RWPE2 (cell line): ENCODE results near the gene MAMLD1.

Experiments
- ATAC-seq: fragments of 200-7000 bp; cut with Tn5 transposase; 3 replicates; pipeline ENCODE4 v1.9.1; 2021; ENCODE audit warnings: low read depth
- DNase-seq: peaks from one replicate; pipeline ENCODE4 v3.0.0-alpha.2; 2020; ENCODE audit warnings: low spot score
- H3K27ac ChIP-seq: fragments of 450-650 bp; 2 replicates; pipeline ENCODE4 v1.5.1; 2017; ENCODE audit warnings: mild to moderate bottlenecking; ENCODE audit not compliant: poor library complexity, severe bottlenecking
- H3K27me3 ChIP-seq: fragments of 250-450 bp; sonication (Bioruptor Pico); 2 replicates; pipeline ENCODE4 v1.5.1; 2021; ENCODE audit warnings: mild to moderate bottlenecking, moderate library complexity; ENCODE audit not compliant: insufficient read depth, poor library complexity, severe bottlenecking
- H3K36me3 ChIP-seq: fragments of 250-450 bp; sonication (Bioruptor Pico); 2 replicates; pipeline ENCODE4 v1.5.1; 2020; ENCODE audit warnings: low read depth, mild to moderate bottlenecking, moderate library complexity
- H3K4me1 ChIP-seq: fragments of 250-450 bp; sonication (Bioruptor Pico); 2 replicates; pipeline ENCODE4 v1.5.1; 2021; ENCODE audit warnings: mild to moderate bottlenecking, moderate library complexity; ENCODE audit not compliant: insufficient read depth, poor library complexity, severe bottlenecking
- H3K4me3 ChIP-seq: fragments of 250-450 bp; sonication (Bioruptor Pico); 2 replicates; pipeline ENCODE4 v1.5.1; 2021; ENCODE audit warnings: mild to moderate bottlenecking, moderate library complexity; ENCODE audit not compliant: severe bottlenecking
- H3K9me3 ChIP-seq: fragments of 250-450 bp; sonication (Bioruptor Pico); 2 replicates; pipeline ENCODE4 v1.5.1; 2021; ENCODE audit warnings: mild to moderate bottlenecking, moderate library complexity; ENCODE audit not compliant: severe bottlenecking
- TF ChIP-seq, protein P1 (sequence below): fragments of 450-650 bp; IDR thresholded peaks from one replicate; pipeline ENCODE4 v1.5.1; 2017; ENCODE audit warnings: mild to moderate bottlenecking, moderate library complexity; ENCODE audit not compliant: poor library complexity, severe bottlenecking

MAMLD1 gene

DNA sequence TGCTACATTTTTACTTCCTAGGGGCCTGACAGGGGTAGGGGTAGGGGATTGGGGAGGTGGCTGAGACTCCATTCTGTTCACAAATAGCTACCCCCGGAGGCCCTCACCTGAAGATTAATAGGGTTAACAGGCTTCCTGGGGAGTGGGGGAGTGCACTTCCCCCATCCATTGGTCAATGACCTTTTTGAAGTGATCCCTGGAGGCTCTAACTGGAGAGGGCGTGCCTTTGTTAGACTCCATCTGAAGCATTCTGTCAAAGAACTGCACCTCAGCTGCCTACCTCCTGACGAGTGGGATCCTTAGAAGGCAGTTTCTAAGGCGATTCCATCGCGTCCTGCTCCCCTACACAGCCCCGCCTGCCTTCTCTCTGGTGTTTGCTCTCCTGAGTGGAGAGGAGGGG, 195.3 kb downstream of the MAMLD1 start:
- Histone ChIP-seq H3K36me3 (no peaks in the 10 kb centered on the region), H3K27ac (no peak overlapping the region), H3K4me1 (no peaks in the 10 kb centered on the region), H3K4me3 (no peak overlapping the region), H3K27me3 (no peaks in the 10 kb centered on the region), H3K9me3 (no peaks in the 10 kb centered on the region)
- ATAC-seq (no peak), DNase-seq (no peak)
- TF ChIP-seq, protein P1, sequence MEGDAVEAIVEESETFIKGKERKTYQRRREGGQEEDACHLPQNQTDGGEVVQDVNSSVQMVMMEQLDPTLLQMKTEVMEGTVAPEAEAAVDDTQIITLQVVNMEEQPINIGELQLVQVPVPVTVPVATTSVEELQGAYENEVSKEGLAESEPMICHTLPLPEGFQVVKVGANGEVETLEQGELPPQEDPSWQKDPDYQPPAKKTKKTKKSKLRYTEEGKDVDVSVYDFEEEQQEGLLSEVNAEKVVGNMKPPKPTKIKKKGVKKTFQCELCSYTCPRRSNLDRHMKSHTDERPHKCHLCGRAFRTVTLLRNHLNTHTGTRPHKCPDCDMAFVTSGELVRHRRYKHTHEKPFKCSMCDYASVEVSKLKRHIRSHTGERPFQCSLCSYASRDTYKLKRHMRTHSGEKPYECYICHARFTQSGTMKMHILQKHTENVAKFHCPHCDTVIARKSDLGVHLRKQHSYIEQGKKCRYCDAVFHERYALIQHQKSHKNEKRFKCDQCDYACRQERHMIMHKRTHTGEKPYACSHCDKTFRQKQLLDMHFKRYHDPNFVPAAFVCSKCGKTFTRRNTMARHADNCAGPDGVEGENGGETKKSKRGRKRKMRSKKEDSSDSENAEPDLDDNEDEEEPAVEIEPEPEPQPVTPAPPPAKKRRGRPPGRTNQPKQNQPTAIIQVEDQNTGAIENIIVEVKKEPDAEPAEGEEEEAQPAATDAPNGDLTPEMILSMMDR = no peak
